Measurements from ENCODE around the gene SPTBN1.

GRCh38 chr2:54599914-54600313, 143.8 kb downstream of the SPTBN1 start:
- TF ChIP-seq CTCF (IDR thresholded peaks at IDR 0.05; ENCODE audit: low read length) (no peak), EZH2 (IDR thresholded peaks at IDR 0.05; ENCODE audit: borderline replicate concordance, low read length) (no peak)

All from OCI-LY1 (cell line).